DMS 273 (cell line): Measurements from ENCODE around the gene COL8A1.
"Not testable (repeated sequence)": the region's sequence is repeated elsewhere in the genome, so short reads cannot be mapped to it uniquely, and the experiment has no call there.

Source experiments
- DNase-seq: peaks from one replicate; lab custom pipeline; 2025; ENCODE audit not compliant: unreplicated experiment; lab: John Stamatoyannopoulos, UW

Gene COL8A1

GRCh38 chr3:99638167-99638948 lies at the start of gene COL8A1:
Gene COL8A1, plus strand, starts transcription at chr3:99638594. Its CDS starts 152,089 bp downstream, at chr3:99790683.
- no peak for DNase-seq

- not testable (repeated sequence) for DNase-seq
Measured at GRCh38 chr3:99589168-99589567, 49.2 kb upstream of the COL8A1 start.

- no peak for DNase-seq
Measured at GRCh38 chr3:99599894-99600293, 38.5 kb upstream of the COL8A1 start.

- DNase-seq: no peak
Measured at GRCh38 chr3:99601515-99601914, 36.9 kb upstream of the COL8A1 start.

GRCh38 chr3:99602183-99602582 lies 36.2 kb upstream of the COL8A1 start:
- no peak for DNase-seq

- DNase-seq: no peak
Measured at GRCh38 chr3:99607151-99607550, 31.2 kb upstream of the COL8A1 start.

GRCh38 chr3:99614768-99615167 lies 23.6 kb upstream of the COL8A1 start:
- no peak for DNase-seq

GRCh38 chr3:99620077-99620767 lies 18.2 kb upstream of the COL8A1 start:
- DNase-seq: no peak

- no peak for DNase-seq
Measured at GRCh38 chr3:99620976-99621375, 17.4 kb upstream of the COL8A1 start.

GRCh38 chr3:99624496-99625236 lies 13.7 kb upstream of the COL8A1 start:
- no peak for DNase-seq

GRCh38 chr3:99625237-99625622 lies 13.2 kb upstream of the COL8A1 start:
- no peak for DNase-seq

- no peak for DNase-seq
Measured at GRCh38 chr3:99625643-99626416, 12.6 kb upstream of the COL8A1 start.

GRCh38 chr3:99626417-99626788 lies 12.0 kb upstream of the COL8A1 start:
- no peak for DNase-seq

- DNase-seq: no peak
Measured at GRCh38 chr3:99627062-99627826, 11.2 kb upstream of the COL8A1 start.

GRCh38 chr3:99630815-99631214 lies 7.6 kb upstream of the COL8A1 start:
- no peak for DNase-seq

- no peak for DNase-seq
Measured at GRCh38 chr3:99633887-99634558, 4.4 kb upstream of the COL8A1 start.

GRCh38 chr3:99634881-99635280 lies 3.5 kb upstream of the COL8A1 start:
- no peak for DNase-seq

- no peak for DNase-seq
Measured at GRCh38 chr3:99635348-99635747, 3.0 kb upstream of the COL8A1 start.

- DNase-seq: no peak
Measured at GRCh38 chr3:99637016-99637367, 1.4 kb upstream of the COL8A1 start.
